GM18499 (cell line): Measurements from ENCODE around the gene RCN2.

Experiments used
- ATAC-seq: cut with Tn5 transposase; IDR thresholded peaks from one replicate; pipeline ENCODE4 v1.9.1; 2021; ENCODE audit warnings: moderate number of reproducible peaks; ENCODE audit not compliant: insufficient read depth, unreplicated experiment

RCN2 gene

GRCh38 chr15:76972389-76973361, 41.1 kb downstream of the RCN2 start:
- no peak for ATAC-seq

- ATAC-seq, result no peak
Observed at GRCh38 chr15:76973362-76973743, 41.8 kb downstream of the RCN2 start.

- ATAC-seq, result no peak
Observed at GRCh38 chr15:76973906-76974305, 42.4 kb downstream of the RCN2 start.

- ATAC-seq, result no peak
Observed at GRCh38 chr15:76974456-76975036, 43.0 kb downstream of the RCN2 start.

- ATAC-seq, result no peak
Observed at GRCh38 chr15:76976141-76976540, 44.6 kb downstream of the RCN2 start.

GRCh38 chr15:76976572-76977270, 45.2 kb downstream of the RCN2 start:
- no peak for ATAC-seq

- ATAC-seq, result no peak
Observed at GRCh38 chr15:76978522-76979330, 47.2 kb downstream of the RCN2 start.

- ATAC-seq, result no peak
Observed at GRCh38 chr15:76979331-76979925, 47.9 kb downstream of the RCN2 start.

- ATAC-seq, result no peak
Observed at GRCh38 chr15:76979996-76980520, 48.5 kb downstream of the RCN2 start.

GRCh38 chr15:76982356-76982755, 50.8 kb downstream of the RCN2 start:
- ATAC-seq, result no peak

- no peak for ATAC-seq
Observed at GRCh38 chr15:76982756-76983155, 51.2 kb downstream of the RCN2 start.

GRCh38 chr15:76983590-76984375, 52.2 kb downstream of the RCN2 start:
- no peak for ATAC-seq

- ATAC-seq, result no peak
Observed at GRCh38 chr15:76986743-76987142, 55.2 kb downstream of the RCN2 start.

GRCh38 chr15:76987276-76987675, 55.7 kb downstream of the RCN2 start:
- ATAC-seq, result no peak

GRCh38 chr15:76987896-76988860, 56.6 kb downstream of the RCN2 start:
- ATAC-seq, result peak; percentile 58

GRCh38 chr15:76988867-76989780, 57.6 kb downstream of the RCN2 start:
- ATAC-seq, result no peak

- ATAC-seq, result no peak
Observed at GRCh38 chr15:76991048-76991447, 59.5 kb downstream of the RCN2 start.
